ENCODE results near the gene TTC23. TPM values are rescaled to one million over a fixed set of nuclear protein-coding genes. Genes with fewer than 3 reads are reported as not detected.

The TTC23 gene
- total and polyA plus RNA-seq, 9 of the 15 experiments (the other 6 are each of a cell fraction or from before 2014, with no cell fraction given): 0.41 to 4.5 (median 2.5) TPM

- Histone ChIP-seq H3K9me1 (ENCODE audit: control insufficient read depth, insufficient read depth, low read length) (no peaks in the 10 kb centered on the region), H3K9ac (ENCODE audit: insufficient read depth in 1 of 2, low read depth in 2 of 2, low read length in 2 of 2) (no peak overlapping the region), H3K4me3 (no peak overlapping the region), H3K4me2 (ENCODE audit: insufficient read depth, low read length) (no peak overlapping the region), H3K27ac (ENCODE audit: extremely low read depth, low read depth, low read length) (no peak overlapping the region), H4K20me1 (replicated peaks; ENCODE audit: control insufficient read depth, insufficient read depth, low read length) (no peaks in the 10 kb centered on the region), H3K27me3 (ENCODE audit: control insufficient read depth in 2 of 2, insufficient read depth in 2 of 2, low read length in 2 of 2) (peaks cover 26 to 71% of the 10 kb centered on the region in 2 experiments), H3K79me2 (ENCODE audit: control insufficient read depth, insufficient read depth, low read length) (no peaks in the 10 kb centered on the region), H2AFZ (ENCODE audit: low read depth, low read length) (no peak overlapping the region), H3K36me3 (ENCODE audit: control insufficient read depth, insufficient read depth, low read length) (no peaks in the 10 kb centered on the region), H3K9me3 (replicated peaks; ENCODE audit: control insufficient read depth, insufficient read depth, low read depth, low read length) (no peaks in the 10 kb centered on the region), H3K4me1 (replicated peaks in 1 of 2; ENCODE audit: control insufficient read depth in 2 of 2, insufficient read depth in 2 of 2, low read length in 2 of 2) (peaks cover 5 to 23% of the 10 kb centered on the region in 2 experiments; a peak in 3 of 5 replicates)
- intact Hi-C loops (cut with micrococcal nuclease) (no loop called here), in situ Hi-C loops (cut with MboI) (no loop called here)
- ChIA-PET CTCF (ENCODE audit: low intra/inter-chr PET ratio) (no interaction called here), POLR2A (interaction anchor here (1.0 kb wide), 1 partner anchor 11 kb away, joined by 3 read pairs; no protein-coding TSS in a partner anchor)
- FAIRE-seq (no peak), ATAC-seq (no peak), DNase-seq (ENCODE audit: extremely low read depth in 1 of 4, low spot score in 3 of 4) (no peak)
- BruUV-seq (replicated peaks): no TSS peak
- WGBS (ENCODE audit: insufficient coverage, low coverage, missing lambda C conversion rate): 6% methylated on average over 6 of the region's 6 CpGs
- TF ChIP-seq, protein P1, sequence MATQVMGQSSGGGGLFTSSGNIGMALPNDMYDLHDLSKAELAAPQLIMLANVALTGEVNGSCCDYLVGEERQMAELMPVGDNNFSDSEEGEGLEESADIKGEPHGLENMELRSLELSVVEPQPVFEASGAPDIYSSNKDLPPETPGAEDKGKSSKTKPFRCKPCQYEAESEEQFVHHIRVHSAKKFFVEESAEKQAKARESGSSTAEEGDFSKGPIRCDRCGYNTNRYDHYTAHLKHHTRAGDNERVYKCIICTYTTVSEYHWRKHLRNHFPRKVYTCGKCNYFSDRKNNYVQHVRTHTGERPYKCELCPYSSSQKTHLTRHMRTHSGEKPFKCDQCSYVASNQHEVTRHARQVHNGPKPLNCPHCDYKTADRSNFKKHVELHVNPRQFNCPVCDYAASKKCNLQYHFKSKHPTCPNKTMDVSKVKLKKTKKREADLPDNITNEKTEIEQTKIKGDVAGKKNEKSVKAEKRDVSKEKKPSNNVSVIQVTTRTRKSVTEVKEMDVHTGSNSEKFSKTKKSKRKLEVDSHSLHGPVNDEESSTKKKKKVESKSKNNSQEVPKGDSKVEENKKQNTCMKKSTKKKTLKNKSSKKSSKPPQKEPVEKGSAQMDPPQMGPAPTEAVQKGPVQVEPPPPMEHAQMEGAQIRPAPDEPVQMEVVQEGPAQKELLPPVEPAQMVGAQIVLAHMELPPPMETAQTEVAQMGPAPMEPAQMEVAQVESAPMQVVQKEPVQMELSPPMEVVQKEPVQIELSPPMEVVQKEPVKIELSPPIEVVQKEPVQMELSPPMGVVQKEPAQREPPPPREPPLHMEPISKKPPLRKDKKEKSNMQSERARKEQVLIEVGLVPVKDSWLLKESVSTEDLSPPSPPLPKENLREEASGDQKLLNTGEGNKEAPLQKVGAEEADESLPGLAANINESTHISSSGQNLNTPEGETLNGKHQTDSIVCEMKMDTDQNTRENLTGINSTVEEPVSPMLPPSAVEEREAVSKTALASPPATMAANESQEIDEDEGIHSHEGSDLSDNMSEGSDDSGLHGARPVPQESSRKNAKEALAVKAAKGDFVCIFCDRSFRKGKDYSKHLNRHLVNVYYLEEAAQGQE (IDR thresholded peaks at IDR 0.05; ENCODE audit: borderline replicate concordance): no peak
- TF ChIP-seq, protein P1 (CRISPR knock-in tag; IDR thresholded peaks at IDR 0.05; ENCODE audit: low read depth): no peak
- TF ChIP-seq JUN (IDR thresholded peaks at IDR 0.05; ENCODE audit: borderline replicate concordance, low read depth, low read length) (no peak), JUN (CRISPR knock-in tag; IDR thresholded peaks at IDR 0.05; ENCODE audit: borderline replicate concordance) (no peak), ETV6 (IDR thresholded peaks at IDR 0.05; ENCODE audit: borderline replicate concordance in 1 of 2, low read depth in 2 of 2, low read length in 1 of 2) (no peak), ETV6 (CRISPR knock-in tag; IDR thresholded peaks at IDR 0.05; ENCODE audit: borderline replicate concordance) (no peak), ZNF263 (CRISPR knock-in tag; IDR thresholded peaks at IDR 0.05; ENCODE audit: borderline replicate concordance) (no peak), FOXJ3 (CRISPR knock-in tag; IDR thresholded peaks at IDR 0.05) (no peak), HMBOX1 (IDR thresholded peaks at IDR 0.05) (no peak), ZNF24 (IDR thresholded peaks at IDR 0.05) (no peak), ZNF512 (tag; IDR thresholded peaks at IDR 0.05) (no peak), RBBP5 (IDR thresholded peaks at IDR 0.05; ENCODE audit: borderline replicate concordance, insufficient read depth, low read length, poor library complexity, severe bottlenecking) (no peak), NEUROD1 (IDR thresholded peaks at IDR 0.05; ENCODE audit: borderline replicate concordance, low read depth, low read length, partially characterized antibody) (no peak)
Observed at GRCh38 chr15:99128411-99128810, 121.0 kb downstream of the TTC23 start.

Data from K562 (cell line).